DND-41 (cell line): ENCODE data around the gene MAPRE3.

ENCODE experiments used
- CTCF ChIP-seq: IDR thresholded peaks from 2 replicates; pipeline ENCODE4 v1.5.1; 2012; ENCODE audit warnings: borderline replicate concordance, low read length, moderate library complexity, mild to moderate bottlenecking; ENCODE audit not compliant: poor library complexity, severe bottlenecking; ENCODE audit errors: extremely low read depth
- EZH2 ChIP-seq: IDR thresholded peaks from 3 replicates; pipeline ENCODE4 v1.6.1; 2012; ENCODE audit warnings: borderline replicate concordance, low read depth, mild to moderate bottlenecking, moderate library complexity, low read length, inconsistent platforms; ENCODE audit not compliant: severe bottlenecking

DNA sequence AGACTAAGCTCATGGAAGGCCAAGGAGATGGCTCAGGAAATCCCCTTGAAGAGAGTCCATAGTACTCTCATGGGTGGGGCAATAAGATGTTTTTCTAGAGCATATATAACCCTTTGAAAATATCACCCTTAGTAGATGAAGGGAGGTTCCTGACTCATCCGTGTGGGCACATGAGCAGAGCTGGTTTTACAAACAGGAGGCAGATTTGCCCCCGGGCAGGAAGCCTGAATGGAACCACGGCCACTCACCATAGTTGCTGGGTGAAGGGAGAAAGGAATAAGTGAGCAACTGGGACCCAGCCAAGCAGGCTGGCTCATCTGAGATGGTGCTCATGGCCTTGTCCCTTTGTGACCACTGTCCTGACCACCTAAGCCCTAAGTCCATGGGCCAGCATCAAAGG lies 29.0 kb upstream of the MAPRE3 start:
- TF ChIP-seq CTCF (no peak), EZH2 (no peak)
